Measurements from ENCODE around the gene NTHL1.

The NTHL1 gene

GRCh38 chr16:2088759-2089358, 41.2 kb upstream of the NTHL1 start:
- H3K36me3 ChIP-seq (ENCODE audit: control insufficient read depth, insufficient read depth, low read length) = peaks cover 50% of the 10 kb centered on the region
- H3K27me3 ChIP-seq (ENCODE audit: control insufficient read depth, insufficient read depth, low read length) = no peaks in the 10 kb centered on the region
- H3K27ac ChIP-seq (ENCODE audit: low read depth, low read length) = no peak overlapping the region
- H3K4me3 ChIP-seq (ENCODE audit: low read length) = no peak overlapping the region
- H3K9ac ChIP-seq (ENCODE audit: low read length) = no peak overlapping the region
- peaks cover 12% of the 10 kb centered on the region for H3K4me1 ChIP-seq (ENCODE audit: control insufficient read depth, insufficient read depth, low read length)

DNA sequence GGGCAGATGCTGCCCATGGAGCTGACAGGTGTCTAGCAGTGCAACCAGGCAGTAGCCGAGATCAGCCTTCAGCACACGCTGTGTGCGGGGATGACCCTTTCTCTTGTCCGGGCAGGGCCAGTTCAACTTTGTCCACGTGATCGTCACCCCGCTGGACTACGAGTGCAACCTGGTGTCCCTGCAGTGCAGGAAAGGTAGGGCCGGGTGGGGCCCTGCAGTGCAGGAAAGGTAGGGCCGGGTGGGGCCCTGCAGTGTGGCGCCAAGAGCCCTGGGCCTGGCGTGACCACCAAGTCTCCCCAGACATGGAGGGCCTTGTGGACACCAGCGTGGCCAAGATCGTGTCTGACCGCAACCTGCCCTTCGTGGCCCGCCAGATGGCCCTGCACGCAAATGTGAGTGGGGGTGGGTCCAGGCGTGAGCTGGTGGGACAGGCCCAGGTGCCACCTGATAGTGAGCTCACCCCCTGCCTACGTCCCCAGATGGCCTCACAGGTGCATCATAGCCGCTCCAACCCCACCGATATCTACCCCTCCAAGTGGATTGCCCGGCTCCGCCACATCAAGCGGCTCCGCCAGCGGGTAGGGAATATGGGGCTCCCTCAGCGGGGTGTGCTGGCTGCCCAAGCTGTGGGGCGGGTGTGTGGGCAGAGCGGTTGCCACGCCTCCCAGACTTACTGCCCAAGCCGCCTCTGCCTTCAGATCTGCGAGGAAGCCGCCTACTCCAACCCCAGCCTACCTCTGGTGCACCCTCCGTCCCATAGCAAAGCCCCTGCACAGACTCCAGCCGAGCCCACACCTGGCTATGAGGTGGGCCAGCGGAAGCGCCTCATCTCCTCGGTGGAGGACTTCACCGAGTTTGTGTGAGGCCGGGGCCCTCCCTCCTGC, 40.4 kb upstream of the NTHL1 start:
- no peaks in the 10 kb centered on the region for H3K27me3 ChIP-seq (ENCODE audit: control insufficient read depth, insufficient read depth, low read length)
- H3K36me3 ChIP-seq (ENCODE audit: control insufficient read depth, insufficient read depth, low read length) = peaks cover 43% of the 10 kb centered on the region
- H3K4me1 ChIP-seq (ENCODE audit: control insufficient read depth, insufficient read depth, low read length) = peaks cover 12% of the 10 kb centered on the region
- H3K9ac ChIP-seq (ENCODE audit: low read length) = no peak overlapping the region
- no peak overlapping the region for H3K4me3 ChIP-seq (ENCODE audit: low read length)
- no peak overlapping the region for H3K27ac ChIP-seq (ENCODE audit: low read depth, low read length)

DNA sequence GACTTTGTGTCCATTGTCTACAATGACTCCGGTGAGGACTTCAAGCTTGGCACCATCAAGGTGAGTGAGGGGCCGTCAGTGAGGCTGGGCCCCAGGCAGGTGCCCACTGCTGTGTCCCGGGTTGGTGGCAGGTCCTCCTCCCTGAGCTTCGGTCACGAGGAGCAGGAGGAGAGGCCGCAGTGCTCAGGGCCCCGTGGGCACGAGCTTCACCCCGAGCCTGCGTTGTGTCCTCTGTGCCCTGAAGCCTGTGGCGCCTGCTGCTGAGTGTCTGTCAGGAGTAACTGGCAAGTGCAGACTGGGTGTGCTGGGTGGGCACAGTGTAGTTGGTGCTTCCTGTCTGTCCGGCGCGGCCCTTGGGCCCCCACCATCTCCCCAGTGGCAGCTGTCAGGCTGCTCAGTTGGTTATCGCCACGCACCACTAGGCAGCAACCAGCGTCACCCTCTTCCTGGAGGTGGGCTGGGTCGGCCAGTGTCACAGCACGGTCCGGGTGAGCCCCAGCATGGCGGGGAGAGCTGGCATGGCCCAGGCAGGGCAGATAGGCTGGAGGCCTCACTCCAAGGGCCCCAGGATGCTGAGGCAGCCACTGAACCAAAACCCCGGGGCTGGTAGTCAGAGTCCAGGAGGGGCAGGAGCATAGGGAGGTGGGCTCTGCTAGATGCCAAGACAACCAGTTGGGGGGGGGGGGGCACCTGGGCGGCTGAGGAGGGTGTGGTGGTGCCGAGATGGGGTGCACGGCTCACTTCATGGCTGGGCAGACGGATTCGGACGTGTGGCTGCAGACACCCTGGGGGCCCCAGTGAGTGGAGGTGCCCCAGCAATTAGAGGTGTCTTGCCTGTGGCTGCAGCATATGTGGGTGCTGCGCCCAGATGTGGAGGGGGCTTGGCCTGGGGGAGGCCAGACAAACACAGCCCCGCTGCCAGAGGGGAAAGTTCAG, 39.4 kb upstream of the NTHL1 start:
- H3K27me3 ChIP-seq (ENCODE audit: control insufficient read depth, insufficient read depth, low read length) = no peaks in the 10 kb centered on the region
- no peak overlapping the region for H3K4me3 ChIP-seq (ENCODE audit: low read length)
- peaks cover 39% of the 10 kb centered on the region for H3K36me3 ChIP-seq (ENCODE audit: control insufficient read depth, insufficient read depth, low read length)
- peaks cover 10% of the 10 kb centered on the region for H3K4me1 ChIP-seq (ENCODE audit: control insufficient read depth, insufficient read depth, low read length)
- no peak overlapping the region for H3K27ac ChIP-seq (ENCODE audit: low read depth, low read length)
- no peak overlapping the region for H3K9ac ChIP-seq (ENCODE audit: low read length)

DNA sequence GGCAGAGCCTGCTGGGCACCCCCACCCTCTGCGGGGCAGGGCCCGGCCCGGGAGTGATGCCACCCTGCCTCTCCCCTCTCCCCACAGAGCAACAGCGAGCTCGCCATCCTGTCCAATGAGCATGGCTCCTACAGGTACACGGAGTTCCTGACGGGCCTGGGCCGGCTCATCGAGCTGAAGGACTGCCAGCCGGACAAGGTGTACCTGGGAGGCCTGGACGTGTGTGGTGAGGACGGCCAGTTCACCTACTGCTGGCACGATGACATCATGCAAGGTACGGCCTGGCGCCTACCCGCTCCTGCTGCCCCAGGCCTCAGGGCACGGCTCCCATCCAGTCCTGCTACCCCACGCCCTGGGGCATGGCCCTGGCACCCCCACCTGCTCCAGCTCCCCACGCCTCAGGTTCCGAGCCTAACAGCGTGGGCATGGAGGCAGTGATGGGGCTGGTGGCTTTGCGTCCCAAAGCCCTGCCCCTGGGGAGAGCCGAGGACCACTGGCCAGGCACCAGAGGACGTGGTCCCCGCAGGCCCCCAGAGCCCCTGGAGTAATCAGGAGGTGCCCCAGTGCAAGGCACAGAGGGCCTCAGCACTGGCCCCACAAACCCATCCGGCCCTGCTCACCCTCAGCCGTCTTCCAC, 38.6 kb upstream of the NTHL1 start:
- no peak overlapping the region for H3K27ac ChIP-seq (ENCODE audit: low read depth, low read length)
- no peak overlapping the region for H3K4me3 ChIP-seq (ENCODE audit: low read length)
- no peaks in the 10 kb centered on the region for H3K27me3 ChIP-seq (ENCODE audit: control insufficient read depth, insufficient read depth, low read length)
- H3K4me1 ChIP-seq (ENCODE audit: control insufficient read depth, insufficient read depth, low read length) = peaks cover 4% of the 10 kb centered on the region
- H3K36me3 ChIP-seq (ENCODE audit: control insufficient read depth, insufficient read depth, low read length) = peaks cover 35% of the 10 kb centered on the region
- no peak overlapping the region for H3K9ac ChIP-seq (ENCODE audit: low read length)

GRCh38 chr16:2085669-2086068, 38.0 kb upstream of the NTHL1 start:
- H3K36me3 ChIP-seq (ENCODE audit: control insufficient read depth, insufficient read depth, low read length) = peaks cover 34% of the 10 kb centered on the region
- no peak overlapping the region for H3K27ac ChIP-seq (ENCODE audit: low read depth, low read length)
- no peaks in the 10 kb centered on the region for H3K27me3 ChIP-seq (ENCODE audit: control insufficient read depth, insufficient read depth, low read length)
- no peak overlapping the region for H3K9ac ChIP-seq (ENCODE audit: low read length)
- no peak overlapping the region for H3K4me3 ChIP-seq (ENCODE audit: low read length)
- peaks cover 4% of the 10 kb centered on the region for H3K4me1 ChIP-seq (ENCODE audit: control insufficient read depth, insufficient read depth, low read length)

DNA sequence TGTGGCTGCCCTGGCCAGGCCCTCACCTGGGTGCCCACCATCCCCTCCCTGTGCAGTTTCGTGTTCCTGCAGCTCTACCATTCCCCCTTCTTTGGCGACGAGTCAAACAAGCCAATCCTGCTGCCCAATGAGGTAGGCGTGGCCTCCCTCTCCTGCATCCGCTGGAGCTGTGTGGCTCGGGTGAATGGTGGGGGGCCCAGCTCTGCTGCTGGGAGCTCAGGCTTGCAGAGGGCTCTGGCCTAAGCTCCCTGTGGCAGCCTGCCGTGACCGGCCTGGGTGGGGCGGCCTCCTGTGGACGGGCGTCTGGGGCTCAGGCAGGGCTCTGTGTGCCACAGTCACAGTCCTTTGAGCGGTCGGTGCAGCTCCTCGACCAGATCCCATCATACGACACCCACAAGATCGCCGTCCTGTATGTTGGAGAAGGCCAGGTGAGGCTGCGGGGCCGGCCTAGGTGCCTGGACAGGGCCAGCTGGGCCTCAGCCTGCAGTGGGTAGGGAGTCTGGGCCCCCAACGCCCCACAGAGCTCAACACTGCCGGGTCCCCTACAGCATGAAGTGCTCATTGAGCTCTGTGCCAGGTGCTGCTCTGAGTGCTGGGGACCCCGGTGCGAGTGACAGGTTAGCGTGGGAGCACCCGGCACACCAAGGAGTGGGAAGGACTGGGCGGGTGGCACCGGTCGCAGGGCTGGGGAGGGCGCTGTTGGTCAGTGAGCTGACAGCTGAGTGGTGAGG, 37.4 kb upstream of the NTHL1 start:
- peaks cover 4% of the 10 kb centered on the region for H3K4me1 ChIP-seq (ENCODE audit: control insufficient read depth, insufficient read depth, low read length)
- H3K36me3 ChIP-seq (ENCODE audit: control insufficient read depth, insufficient read depth, low read length) = peaks cover 33% of the 10 kb centered on the region
- H3K9ac ChIP-seq (ENCODE audit: low read length) = no peak overlapping the region
- no peaks in the 10 kb centered on the region for H3K27me3 ChIP-seq (ENCODE audit: control insufficient read depth, insufficient read depth, low read length)
- H3K4me3 ChIP-seq (ENCODE audit: low read length) = no peak overlapping the region
- no peak overlapping the region for H3K27ac ChIP-seq (ENCODE audit: low read depth, low read length)

DNA sequence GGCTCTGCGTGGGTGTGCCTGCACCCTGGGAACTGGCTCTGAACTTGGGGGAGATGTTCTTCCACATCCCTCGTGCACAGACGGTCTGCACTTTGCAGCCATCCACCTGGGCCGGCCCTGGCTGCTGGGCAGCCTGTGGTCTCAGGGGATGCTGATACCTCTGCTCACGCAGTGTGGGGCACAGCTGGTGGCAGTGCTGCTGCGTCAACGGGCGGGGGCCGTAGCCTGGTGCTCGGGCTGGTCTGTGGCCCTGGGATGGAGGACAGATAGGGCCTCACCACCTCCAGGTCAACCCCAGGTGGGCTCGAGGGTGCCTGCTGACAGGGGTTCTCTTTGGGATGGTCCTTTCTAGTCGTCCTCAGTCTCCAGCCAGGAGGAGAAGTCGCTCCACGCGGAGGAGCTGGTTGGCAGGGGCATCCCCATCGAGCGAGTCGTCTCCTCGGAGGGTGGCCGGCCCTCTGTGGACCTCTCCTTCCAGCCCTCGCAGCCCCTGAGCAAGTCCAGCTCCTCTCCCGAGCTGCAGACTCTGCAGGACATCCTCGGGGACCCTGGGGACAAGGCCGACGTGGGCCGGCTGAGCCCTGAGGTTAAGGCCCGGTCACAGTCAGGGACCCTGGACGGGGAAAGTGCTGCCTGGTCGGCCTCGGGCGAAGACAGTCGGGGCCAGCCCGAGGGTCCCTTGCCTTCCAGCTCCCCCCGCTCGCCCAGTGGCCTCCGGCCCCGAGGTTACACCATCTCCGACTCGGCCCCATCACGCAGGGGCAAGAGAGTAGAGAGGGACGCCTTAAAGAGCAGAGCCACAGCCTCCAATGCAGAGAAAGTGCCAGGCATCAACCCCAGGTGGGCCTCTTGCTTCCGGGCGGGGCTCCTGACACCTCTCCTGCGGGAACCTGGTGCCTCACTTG, 36.5 kb upstream of the NTHL1 start:
- no peak overlapping the region for H3K9ac ChIP-seq (ENCODE audit: low read length)
- no peak overlapping the region for H3K27ac ChIP-seq (ENCODE audit: low read depth, low read length)
- H3K36me3 ChIP-seq (ENCODE audit: control insufficient read depth, insufficient read depth, low read length) = peaks cover 34% of the 10 kb centered on the region
- no peaks in the 10 kb centered on the region for H3K27me3 ChIP-seq (ENCODE audit: control insufficient read depth, insufficient read depth, low read length)
- H3K4me3 ChIP-seq (ENCODE audit: low read length) = no peak overlapping the region
- peaks cover 4% of the 10 kb centered on the region for H3K4me1 ChIP-seq (ENCODE audit: control insufficient read depth, insufficient read depth, low read length)

DNA sequence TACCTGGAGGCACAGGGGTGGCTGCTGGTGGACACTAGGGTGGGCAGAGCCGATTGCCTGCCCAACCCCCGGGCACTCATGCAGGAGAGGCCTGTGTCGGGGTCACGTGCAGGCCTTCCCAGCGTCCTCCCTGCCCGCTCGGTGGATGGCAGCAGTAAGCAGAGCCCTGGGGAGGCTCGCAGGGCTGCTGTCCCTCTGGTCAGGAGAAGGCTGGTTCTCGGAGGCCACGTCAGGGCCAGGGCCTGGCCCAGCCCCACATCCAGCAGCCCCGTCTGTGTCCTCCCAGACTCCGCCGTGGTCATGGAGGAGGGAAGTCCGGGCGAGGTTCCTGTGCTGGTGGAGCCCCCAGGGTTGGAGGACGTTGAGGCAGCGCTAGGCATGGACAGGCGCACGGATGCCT, 35.8 kb upstream of the NTHL1 start:
- Histone ChIP-seq H3K4me1 (ENCODE audit: control insufficient read depth, insufficient read depth, low read length) (peaks cover 4% of the 10 kb centered on the region), H3K9ac (ENCODE audit: low read length) (no peak overlapping the region), H3K36me3 (ENCODE audit: control insufficient read depth, insufficient read depth, low read length) (peaks cover 33% of the 10 kb centered on the region), H3K27me3 (ENCODE audit: control insufficient read depth, insufficient read depth, low read length) (no peaks in the 10 kb centered on the region), H3K4me3 (ENCODE audit: low read length) (no peak overlapping the region), H3K27ac (ENCODE audit: low read depth, low read length) (peak overlapping the region; percentile 55)

GRCh38 chr16:2082983-2083364, 35.3 kb upstream of the NTHL1 start:
- no peak overlapping the region for H3K9ac ChIP-seq (ENCODE audit: low read length)
- peaks cover 4% of the 10 kb centered on the region for H3K4me1 ChIP-seq (ENCODE audit: control insufficient read depth, insufficient read depth, low read length)
- H3K36me3 ChIP-seq (ENCODE audit: control insufficient read depth, insufficient read depth, low read length) = peaks cover 31% of the 10 kb centered on the region
- H3K27me3 ChIP-seq (ENCODE audit: control insufficient read depth, insufficient read depth, low read length) = no peaks in the 10 kb centered on the region
- H3K27ac ChIP-seq (ENCODE audit: low read depth, low read length) = peak overlapping the region; percentile 55
- no peak overlapping the region for H3K4me3 ChIP-seq (ENCODE audit: low read length)

DNA sequence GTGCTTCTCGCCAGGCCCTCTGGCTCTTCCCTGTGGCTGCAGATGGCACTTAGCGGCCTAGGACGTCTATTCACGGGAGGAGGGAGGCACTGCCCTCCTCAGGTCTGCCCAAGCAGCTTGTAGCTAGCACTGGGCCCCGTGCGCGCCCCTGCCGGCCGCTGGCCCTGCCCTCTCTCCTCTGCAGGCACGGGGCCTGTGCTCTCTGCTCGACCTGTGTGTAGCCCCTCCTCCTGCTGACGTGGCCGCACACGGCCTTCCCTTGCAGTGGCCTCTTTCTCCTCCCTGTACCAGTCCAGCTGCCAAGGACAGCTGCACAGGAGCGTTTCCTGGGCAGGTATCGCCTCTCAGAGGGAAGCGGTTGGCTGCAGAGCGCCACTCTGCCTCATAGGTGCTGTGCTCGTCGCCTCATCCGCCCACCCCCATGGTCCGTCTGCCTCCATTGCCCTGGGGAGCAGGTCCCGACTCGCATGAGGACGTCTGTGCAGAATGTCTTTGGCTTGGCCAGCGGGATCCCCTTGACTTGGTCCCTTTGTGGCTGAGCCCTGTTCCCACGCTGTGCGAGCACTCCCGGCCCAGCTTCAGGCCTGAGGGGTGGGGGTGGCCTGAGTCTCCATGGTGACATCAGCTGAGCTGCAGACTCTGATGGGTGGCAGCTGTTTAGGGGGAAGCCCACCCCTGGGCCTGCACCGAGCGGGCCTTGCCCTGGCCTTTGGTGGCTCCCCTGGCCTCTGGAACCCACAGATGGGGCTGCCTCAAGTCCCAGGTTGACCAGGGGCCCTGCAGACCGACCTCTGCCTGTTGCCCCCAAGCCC, 34.7 kb upstream of the NTHL1 start:
- peaks cover 4% of the 10 kb centered on the region for H3K4me1 ChIP-seq (ENCODE audit: control insufficient read depth, insufficient read depth, low read length)
- no peak overlapping the region for H3K9ac ChIP-seq (ENCODE audit: low read length)
- H3K4me3 ChIP-seq (ENCODE audit: low read length) = no peak overlapping the region
- peak overlapping the region; percentile 27 for H3K27ac ChIP-seq (ENCODE audit: low read depth, low read length)
- no peaks in the 10 kb centered on the region for H3K27me3 ChIP-seq (ENCODE audit: control insufficient read depth, insufficient read depth, low read length)
- H3K36me3 ChIP-seq (ENCODE audit: control insufficient read depth, insufficient read depth, low read length) = peaks cover 31% of the 10 kb centered on the region
